Gastroesophageal sphincter (tissue), 3 donors: Measurements from ENCODE around the gene GALNTL6.

Experiments used
- CTCF ChIP-seq, 4 experiments: fragments of 200-600 bp in 2 of 4; fragments of 450-650 bp in 2 of 4; sonication (generic) in 1 of 4; IDR thresholded peaks; one replicate each; pipeline ENCODE4 v1.5.1; 2017 to 2019; ENCODE audit warnings: antibody characterized with exemption in 4 of 4, mild to moderate bottlenecking in 2 of 4, moderate library complexity in 2 of 4
- POLR2A ChIP-seq, 2 donors: fragments of 450-650 bp; IDR thresholded peaks; one replicate each; pipeline ENCODE4 v1.6.1; 2017; ENCODE audit warnings: antibody characterized with exemption in 2 of 2, mild to moderate bottlenecking in 2 of 2, moderate library complexity in 1 of 2
- POLR2AphosphoS5 ChIP-seq: sonication (generic); formaldehyde crosslinking; IDR thresholded peaks from one replicate; pipeline ENCODE4 v1.6.1; 2017; ENCODE audit warnings: antibody characterized with exemption

GRCh38 chr4:173012608-173013007 is 1199.4 kb downstream of the GALNTL6 start:
- no peak for TF ChIP-seq CTCF (IDR thresholded peaks at IDR 0.05)
- no peak for TF ChIP-seq POLR2A (IDR thresholded peaks at IDR 0.05)
- TF ChIP-seq POLR2AphosphoS5 = no peak
